ENCODE data around the gene GRWD1. TPM values are rescaled to one million over a fixed set of nuclear protein-coding genes. Genes with fewer than 3 reads are reported as not detected.

GRWD1 gene
- total and polyA plus RNA-seq, 2 of the 13 experiments (the other 11 are each of a cell fraction or from before 2014, with no cell fraction given), result 10.8 to 46.6 TPM

GRCh38 chr19:48419158-48419920 is 26.4 kb upstream of the GRWD1 start (continued):
- TF ChIP-seq ZBTB40 (IDR thresholded peaks at IDR 0.05) (no peak), ZBTB40 (CRISPR knock-in tag; IDR thresholded peaks at IDR 0.05) (no peak), ELF3 (CRISPR knock-in tag; IDR thresholded peaks at IDR 0.05) (0 out of 2 replicates have a peak, but pooled peaks have one; percentile 34), ZSCAN31 (CRISPR knock-in tag; IDR thresholded peaks at IDR 0.05; ENCODE audit: low read depth) (no peak), ZNF275 (CRISPR knock-in tag; IDR thresholded peaks at IDR 0.05; ENCODE audit: borderline replicate concordance) (no peak), HNRNPLL (IDR thresholded peaks at IDR 0.05; ENCODE audit: low read depth, low read length, poor library complexity, severe bottlenecking) (no peak), GPBP1L1 (CRISPR knock-in tag; IDR thresholded peaks at IDR 0.05) (no peak), ZFP36 (IDR thresholded peaks at IDR 0.05; ENCODE audit: borderline replicate concordance, low read depth, low read length, partially characterized antibody) (no peak), ZNF143 (CRISPR knock-in tag; IDR thresholded peaks at IDR 0.05) (peak; percentile 96), NCOA1 (CRISPR knock-in tag; IDR thresholded peaks at IDR 0.05) (no peak), ISL2 (CRISPR knock-in tag; IDR thresholded peaks at IDR 0.05) (no peak), ZNF770 (CRISPR knock-in tag; IDR thresholded peaks at IDR 0.05) (no peak), CBX2 (IDR thresholded peaks at IDR 0.05; ENCODE audit: low read depth, low read length) (no peak), CBX2 (CRISPR knock-in tag; IDR thresholded peaks at IDR 0.05; ENCODE audit: low read depth) (no peak), ZNF746 (CRISPR knock-in tag; IDR thresholded peaks at IDR 0.05) (no peak), FOXK1 (CRISPR knock-in tag; IDR thresholded peaks at IDR 0.05; ENCODE audit: borderline replicate concordance, low read depth) (0 out of 2 replicates have a peak, but pooled peaks have one; percentile 22)

Data from HepG2 (cell line).